HK-2 (cell line): ENCODE data around the gene ESPL1.
"Not testable (repeated sequence)": the region's sequence is repeated elsewhere in the genome, so short reads cannot be mapped to it uniquely, and the experiment has no call there.

Source experiments
- DNase-seq: peaks from one replicate; pipeline ENCODE4 v3.0.0-alpha.2; 2018; ENCODE audit not compliant: unreplicated experiment

Gene ESPL1

DNA sequence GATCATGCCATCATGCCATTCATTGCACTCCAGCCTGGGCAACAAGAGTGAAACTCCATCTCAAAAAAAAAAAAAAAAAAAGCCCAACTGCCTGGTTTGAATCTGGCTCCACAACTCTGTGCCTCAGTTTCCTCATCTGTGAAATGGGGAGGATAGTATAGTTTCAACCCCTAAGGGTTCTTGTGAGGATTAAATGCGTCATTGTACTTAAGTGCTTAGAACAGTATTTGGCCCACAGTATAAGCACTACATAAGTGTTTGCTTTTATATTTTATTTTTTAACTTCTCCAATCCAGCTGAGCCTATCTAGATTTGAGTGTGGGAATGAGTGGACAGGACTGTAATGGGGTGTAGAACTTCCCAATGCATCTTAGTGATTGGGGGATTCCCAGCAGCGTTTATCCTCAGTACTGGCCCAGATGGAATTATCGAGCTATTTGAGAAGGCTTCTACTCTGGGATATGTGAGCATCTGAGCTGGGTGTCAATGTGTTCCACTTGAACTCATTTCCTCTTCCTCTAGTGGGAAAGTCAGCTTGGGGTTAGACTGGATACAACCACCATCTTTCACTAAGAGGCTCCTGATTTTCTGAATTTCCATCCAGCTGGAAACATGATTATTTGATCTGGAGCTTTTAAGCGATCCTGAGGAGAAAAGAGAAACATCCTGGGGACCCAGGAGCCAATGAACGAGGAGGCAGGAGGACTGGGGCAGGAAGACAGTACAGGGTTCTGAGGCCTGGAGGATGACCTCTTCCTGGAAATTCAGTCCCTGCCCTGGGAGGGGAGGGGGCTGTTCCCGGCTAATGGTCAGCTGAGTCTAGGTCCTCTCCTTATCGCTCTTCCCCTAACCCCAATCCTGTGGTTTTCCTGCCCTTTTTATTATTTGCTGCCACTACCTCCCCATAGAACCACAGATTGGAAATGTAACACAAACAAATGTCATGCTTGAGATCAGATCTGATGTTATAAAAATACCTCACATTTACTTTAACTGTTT, 9.3 kb upstream of the ESPL1 start:
- no peak for DNase-seq

- DNase-seq = no peak
These were observed 8.2 kb upstream of the ESPL1 start for GRCh38 chr12:53259891-53260290.

DNA sequence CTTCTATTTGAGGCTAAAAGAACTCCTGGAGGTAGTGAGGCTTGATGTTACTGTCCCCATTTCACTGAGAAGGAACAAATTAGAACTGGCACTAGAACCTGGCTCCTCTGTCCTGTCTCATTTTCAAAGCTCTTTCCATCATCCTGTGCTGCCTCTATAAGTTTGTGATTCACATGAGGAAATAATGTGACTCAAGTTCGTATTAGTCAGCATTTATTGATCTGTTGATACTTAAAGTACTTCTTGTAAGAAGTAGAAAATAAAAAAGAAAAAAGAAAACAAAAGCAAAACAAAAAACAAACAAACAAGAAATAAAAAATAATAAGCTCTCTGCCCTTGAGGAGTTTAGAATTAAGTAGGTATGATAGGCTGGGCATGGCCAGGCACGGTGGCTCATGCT, 2.3 kb upstream of the ESPL1 start:
- DNase-seq = no peak

DNA sequence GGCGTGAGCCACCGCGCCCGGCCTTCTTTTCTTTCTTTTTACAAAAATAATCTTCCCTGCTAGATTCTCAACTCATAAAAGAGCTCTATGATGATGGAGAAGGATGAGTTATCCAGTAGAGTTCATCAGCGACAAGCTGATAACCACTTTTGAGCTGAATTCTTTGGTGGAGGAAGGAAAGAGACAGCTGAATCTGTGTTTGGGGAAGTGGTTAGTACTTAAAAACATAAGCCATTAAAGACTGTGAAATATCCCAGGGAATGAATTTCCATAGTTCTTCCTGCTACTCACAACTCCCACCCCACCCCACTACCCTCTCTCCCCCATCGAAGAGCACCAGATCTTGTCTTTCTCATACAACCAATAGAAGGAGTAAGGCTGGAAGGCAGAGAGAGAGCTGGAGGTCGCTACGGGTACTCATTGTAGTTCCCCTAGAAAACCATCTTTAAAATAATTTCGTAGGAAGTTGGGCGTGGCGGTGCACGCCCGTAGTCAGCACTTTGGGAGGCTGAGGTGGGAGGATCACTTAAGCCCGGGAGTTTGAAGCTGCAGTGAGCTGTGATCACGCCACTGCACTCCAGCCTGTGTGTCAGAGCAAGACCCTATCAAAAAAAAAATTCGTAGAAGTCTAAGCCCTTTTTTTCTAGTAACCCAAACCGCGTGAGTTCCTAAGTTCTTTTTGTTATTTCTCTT, 647 bp upstream of the ESPL1 start:
- DNase-seq = no peak

DNA sequence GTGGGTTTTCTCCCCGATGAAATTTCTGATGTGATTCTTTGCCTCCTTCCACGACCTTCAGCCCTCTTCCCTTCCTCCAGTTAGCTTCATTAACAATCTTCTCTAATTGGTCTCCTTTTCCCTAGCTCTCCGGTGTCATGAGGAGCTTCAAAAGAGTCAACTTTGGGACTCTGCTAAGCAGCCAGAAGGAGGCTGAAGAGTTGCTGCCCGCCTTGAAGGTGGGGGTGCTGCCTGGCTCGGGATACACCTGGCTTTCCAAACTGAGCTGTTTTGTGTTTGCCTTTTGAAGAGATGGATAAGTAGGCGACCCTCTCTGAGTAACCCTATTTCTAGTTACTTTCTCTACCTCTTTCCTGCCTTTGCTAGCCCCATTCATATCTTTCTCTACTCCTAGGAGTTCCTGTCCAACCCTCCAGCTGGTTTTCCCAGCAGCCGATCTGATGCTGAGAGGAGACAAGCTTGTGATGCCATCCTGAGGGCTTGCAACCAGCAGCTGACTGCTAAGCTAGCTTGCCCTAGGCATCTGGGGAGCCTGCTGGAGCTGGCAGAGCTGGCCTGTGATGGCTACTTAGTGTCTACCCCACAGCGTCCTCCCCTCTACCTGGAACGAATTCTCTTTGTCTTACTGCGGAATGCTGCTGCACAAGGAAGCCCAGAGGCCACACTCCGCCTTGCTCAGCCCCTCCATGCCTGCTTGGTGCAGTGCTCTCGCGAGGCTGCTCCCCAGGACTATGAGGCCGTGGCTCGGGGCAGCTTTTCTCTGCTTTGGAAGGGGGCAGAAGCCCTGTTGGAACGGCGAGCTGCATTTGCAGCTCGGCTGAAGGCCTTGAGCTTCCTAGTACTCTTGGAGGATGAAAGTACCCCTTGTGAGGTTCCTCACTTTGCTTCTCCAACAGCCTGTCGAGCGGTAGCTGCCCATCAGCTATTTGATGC, 797 bp downstream of the ESPL1 start:
- DNase-seq = no peak

DNA sequence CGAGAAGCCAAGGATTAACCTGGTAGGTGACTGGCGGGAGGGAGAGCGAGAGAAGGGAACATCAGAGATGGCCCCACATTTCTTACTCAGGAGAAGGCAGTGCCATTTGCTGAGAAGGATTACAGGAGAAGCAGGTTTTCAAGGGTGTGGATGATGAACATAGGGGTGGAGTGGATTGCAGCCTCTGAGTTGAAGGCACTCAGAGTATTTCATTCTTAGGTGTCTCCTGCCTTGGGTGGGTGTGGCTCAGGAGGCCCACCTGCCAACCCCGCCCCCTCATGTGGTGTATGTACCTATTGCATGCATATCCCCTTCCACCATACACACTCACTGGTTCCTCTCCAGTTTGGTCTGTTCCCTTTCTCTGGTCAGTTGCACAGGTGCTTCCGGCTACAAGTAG, 6.3 kb downstream of the ESPL1 start:
- no peak for DNase-seq

- no peak for DNase-seq
These were observed 8.4 kb downstream of the ESPL1 start for GRCh38 chr12:53276511-53276910.

GRCh38 chr12:53277981-53278380, 9.9 kb downstream of the ESPL1 start:
- no peak for DNase-seq

DNA sequence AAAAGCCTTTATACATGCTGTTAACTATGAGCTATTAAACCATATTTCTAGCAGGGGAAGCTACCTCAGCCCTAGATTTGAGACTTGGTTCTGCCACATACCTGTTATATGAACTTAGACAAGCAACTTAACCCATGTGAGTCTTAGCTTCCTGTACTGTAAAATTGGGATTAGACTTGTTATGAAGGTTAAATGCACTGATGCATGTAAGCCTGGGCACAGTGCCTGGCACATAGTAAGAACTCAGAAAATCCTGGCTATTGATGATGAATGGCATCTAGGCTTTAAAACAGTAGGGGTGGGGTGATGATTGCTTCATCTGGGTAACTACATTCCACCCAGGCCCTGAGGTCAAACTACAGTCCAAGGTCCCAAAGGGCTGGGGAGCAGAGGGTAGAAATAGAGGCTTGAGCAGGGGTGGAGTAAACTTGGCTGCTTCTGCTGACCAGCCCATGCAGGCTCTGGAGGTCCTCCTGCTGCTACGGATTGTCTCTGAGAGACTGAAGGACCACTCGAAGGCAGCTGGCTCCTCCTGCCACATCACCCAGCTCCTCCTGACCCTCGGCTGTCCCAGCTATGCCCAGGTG, 11.3 kb downstream of the ESPL1 start:
- DNase-seq = no peak

GRCh38 chr12:53279888-53280498, 11.9 kb downstream of the ESPL1 start:
- DNase-seq = no peak

DNA sequence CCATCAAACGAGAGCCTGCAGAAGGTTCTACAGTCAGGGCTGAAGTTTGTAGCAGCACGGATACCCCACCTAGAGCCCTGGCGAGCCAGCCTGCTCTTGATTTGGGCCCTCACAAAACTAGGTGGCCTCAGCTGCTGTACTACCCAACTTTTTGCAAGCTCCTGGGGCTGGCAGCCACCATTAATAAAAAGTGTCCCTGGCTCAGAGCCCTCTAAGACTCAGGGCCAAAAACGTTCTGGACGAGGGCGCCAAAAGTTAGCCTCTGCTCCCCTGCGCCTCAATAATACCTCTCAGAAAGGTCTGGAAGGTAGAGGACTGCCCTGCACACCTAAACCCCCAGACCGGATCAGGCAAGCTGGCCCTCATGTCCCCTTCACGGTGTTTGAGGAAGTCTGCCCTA, 18.3 kb downstream of the ESPL1 start:
- no peak for DNase-seq

DNA sequence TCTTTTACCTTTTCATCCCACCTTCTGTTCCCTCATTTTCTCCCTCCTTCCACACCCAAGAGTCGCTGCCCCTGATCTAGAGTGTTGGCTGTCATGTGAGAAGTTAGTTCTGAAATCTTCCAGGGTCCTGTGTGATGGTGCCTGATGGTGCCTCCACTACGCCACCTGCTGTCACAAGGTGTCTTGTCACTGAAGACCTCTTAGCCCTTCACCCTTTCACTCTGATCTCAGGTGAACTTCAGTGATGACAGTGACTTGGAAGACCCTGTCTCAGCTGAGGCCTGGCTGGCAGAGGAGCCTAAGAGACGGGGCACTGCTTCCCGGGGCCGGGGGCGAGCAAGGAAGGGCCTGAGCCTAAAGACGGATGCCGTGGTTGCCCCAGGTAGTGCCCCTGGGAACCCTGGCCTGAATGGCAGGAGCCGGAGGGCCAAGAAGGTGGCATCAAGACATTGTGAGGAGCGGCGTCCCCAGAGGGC, 19.7 kb downstream of the ESPL1 start:
- peak; percentile 52 for DNase-seq

- no peak for DNase-seq
These were observed 20.2 kb downstream of the ESPL1 start for GRCh38 chr12:53288322-53288721.

DNA sequence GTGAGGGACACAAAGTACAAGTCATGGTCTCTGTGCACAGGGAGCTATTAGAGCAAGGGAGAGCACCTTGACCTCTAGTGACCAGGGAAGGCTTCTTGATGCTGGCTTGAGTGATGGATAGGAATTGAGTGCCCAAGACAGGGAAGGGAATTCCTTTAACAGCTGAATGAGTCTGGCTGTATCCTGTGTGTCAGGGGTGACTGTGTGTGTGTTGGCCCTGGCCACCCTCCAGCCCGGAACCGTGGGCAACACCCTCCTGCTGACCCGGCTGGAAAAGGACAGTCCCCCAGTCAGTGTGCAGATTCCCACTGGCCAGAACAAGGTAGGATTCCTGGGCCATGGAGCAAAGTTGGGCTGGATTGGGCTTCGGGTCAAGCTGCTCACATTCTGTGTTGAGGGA, 21.8 kb downstream of the ESPL1 start:
- no peak for DNase-seq

DNA sequence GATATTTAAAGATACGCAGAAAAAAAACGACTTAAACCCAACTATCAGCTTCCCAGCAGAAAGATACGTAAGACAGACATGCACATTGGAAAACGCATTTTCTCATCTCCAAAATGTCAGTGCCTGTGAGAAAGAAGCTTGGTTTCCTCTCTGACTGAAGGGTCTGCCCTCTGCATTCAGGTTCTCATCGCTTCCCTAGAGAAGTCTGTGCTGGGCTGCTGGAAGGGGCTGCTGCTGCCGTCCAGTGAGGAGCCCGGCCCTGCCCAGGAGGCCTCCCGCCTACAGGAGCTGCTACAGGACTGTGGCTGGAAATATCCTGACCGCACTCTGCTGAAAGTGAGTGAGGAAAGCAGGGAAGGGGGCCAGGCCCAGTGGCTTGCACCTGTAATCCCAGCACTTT, 22.6 kb downstream of the ESPL1 start:
- DNase-seq = no peak

GRCh38 chr12:53292426-53292825, 24.3 kb downstream of the ESPL1 start:
- DNase-seq = no peak

DNA sequence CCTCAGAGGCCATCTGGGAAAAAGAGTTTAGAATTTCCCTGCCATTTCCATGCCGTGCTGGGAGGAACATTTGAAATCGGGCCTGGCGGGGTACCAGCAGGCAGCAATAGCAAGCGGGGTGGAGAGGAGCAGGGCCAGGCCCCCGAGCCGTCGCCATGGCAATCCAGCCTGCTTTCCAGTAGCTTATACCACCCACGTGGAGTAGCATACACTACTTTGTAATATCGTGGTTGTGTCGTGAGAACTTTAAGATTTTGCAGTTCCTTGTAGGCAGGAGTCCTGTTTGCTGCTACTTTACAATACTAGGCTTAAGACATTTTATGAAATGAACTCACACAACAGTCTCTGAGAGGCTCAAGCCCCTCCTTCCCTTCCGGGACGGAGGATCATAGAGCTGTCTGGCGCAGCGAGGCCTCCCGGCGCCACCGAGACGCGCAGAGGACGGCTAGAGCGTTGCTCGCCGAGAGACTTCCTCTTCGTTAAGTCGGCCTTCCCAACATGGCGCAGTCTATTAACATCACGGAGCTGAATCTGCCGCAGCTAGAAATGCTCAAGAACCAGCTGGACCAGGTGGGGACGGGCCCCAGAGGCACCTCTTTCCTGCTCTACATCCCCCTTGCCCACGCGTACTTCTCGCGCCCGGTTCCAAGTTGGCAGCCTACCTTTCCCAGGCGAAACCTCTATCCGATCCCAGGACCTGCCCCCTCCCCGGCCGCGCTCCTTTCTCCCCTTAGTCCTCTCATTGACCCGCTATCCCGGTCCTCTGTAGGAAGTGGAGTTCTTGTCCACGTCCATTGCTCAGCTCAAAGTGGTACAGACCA, 27.2 kb downstream of the ESPL1 start, which contains the start of gene PFDN5:
Gene PFDN5, plus strand, starts transcription at position 473 of the 821 bp plus-strand sequence. Its CDS starts 26 bp downstream, at position 499.
- peak; percentile 86 for DNase-seq

DNA sequence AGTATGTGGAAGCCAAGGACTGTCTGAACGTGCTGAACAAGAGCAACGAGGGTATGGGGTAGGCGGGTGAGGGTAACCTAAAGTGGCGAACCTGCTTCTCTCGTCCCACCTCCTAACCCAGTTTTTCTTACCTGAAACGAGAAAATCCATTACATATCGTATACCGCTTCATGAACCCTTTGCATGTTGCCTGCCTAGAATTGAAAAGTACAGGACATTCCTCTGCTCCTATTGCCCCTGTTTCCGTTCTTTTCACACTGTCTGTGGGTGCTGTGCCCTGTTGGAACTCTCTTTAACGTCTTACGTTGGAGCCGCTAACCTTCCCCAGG, 27.8 kb downstream of the ESPL1 start:
- no peak for DNase-seq

- not testable (repeated sequence) for DNase-seq
These were observed 29.0 kb downstream of the ESPL1 start for GRCh38 chr12:53297106-53297505.

GRCh38 chr12:53298164-53298563, 30.1 kb downstream of the ESPL1 start:
- DNase-seq = no peak
